Measurements from ENCODE around the gene CTIF. TPM values are rescaled to one million over a fixed set of nuclear protein-coding genes. Genes with fewer than 3 reads are reported as not detected.

CTIF gene
- total RNA-seq, 6 donors from 2014 or later: 32.1 to 62.4 (median 47.8) TPM

- ATAC-seq (ENCODE audit: low FRiP score in 2 of 2) (no peak), DNase-seq (no peak)
- H3K27ac ChIP-seq: no peak overlapping the region
- no peaks in the 10 kb centered on the region for H3K36me3 ChIP-seq
- no peak overlapping the region for H3K4me3 ChIP-seq
- WGBS, 2 donors: 97 to 98% methylated on average over 5 of the region's 5 CpGs
- H3K27me3 ChIP-seq: no peaks in the 10 kb centered on the region
- peaks cover 13 to 24% (median 17%) of the 10 kb centered on the region in 4 donors for H3K4me1 ChIP-seq
- TF ChIP-seq POLR2AphosphoS5 (IDR thresholded peaks at IDR 0.05) (no peak), EP300 (IDR thresholded peaks at IDR 0.05) (no peak), CTCF (IDR thresholded peaks at IDR 0.05) (no peak), POLR2A (IDR thresholded peaks at IDR 0.05) (no peak)
- no peaks in the 10 kb centered on the region for H3K9me3 ChIP-seq
Measured at GRCh38 chr18:48734460-48734859, 195.6 kb downstream of the CTIF start.

GRCh38 chr18:48735080-48735676 is 196.3 kb downstream of the CTIF start:
- ATAC-seq (ENCODE audit: low FRiP score in 2 of 2): no peak
- WGBS, 2 donors: 51 to 60% methylated on average over 8 of the region's 8 CpGs
- H3K36me3 ChIP-seq: no peaks in the 10 kb centered on the region
- no peak for DNase-seq
- peaks cover 13 to 24% (median 17%) of the 10 kb centered on the region in 4 donors for H3K4me1 ChIP-seq
- no peaks in the 10 kb centered on the region for H3K27me3 ChIP-seq
- no peak overlapping the region for H3K4me3 ChIP-seq
- no peak overlapping the region for H3K27ac ChIP-seq
- H3K9me3 ChIP-seq: no peaks in the 10 kb centered on the region
- TF ChIP-seq POLR2AphosphoS5 (IDR thresholded peaks at IDR 0.05) (no peak), CTCF (IDR thresholded peaks at IDR 0.05) (no peak), EP300 (IDR thresholded peaks at IDR 0.05) (no peak), POLR2A (IDR thresholded peaks at IDR 0.05) (no peak)

- Histone ChIP-seq H3K9me3 (no peaks in the 10 kb centered on the region), H3K4me1 (peaks cover 13 to 24% (median 17%) of the 10 kb centered on the region in 4 donors), H3K36me3 (no peaks in the 10 kb centered on the region), H3K27ac (no peak overlapping the region), H3K27me3 (no peaks in the 10 kb centered on the region), H3K4me3 (no peak overlapping the region)
- DNase-seq (no peak), ATAC-seq (ENCODE audit: low FRiP score in 2 of 2) (no peak)
- WGBS, 2 donors: 94 to 95% methylated on average over 8 to 14 of the region's 14 CpGs
- TF ChIP-seq EP300 (IDR thresholded peaks at IDR 0.05): no peak
- TF ChIP-seq POLR2AphosphoS5 (IDR thresholded peaks at IDR 0.05): no peak
- no peak for TF ChIP-seq POLR2A (IDR thresholded peaks at IDR 0.05)
- no peak for TF ChIP-seq CTCF (IDR thresholded peaks at IDR 0.05)
Measured at GRCh38 chr18:48735681-48736255, 196.9 kb downstream of the CTIF start.

GRCh38 chr18:48736321-48737260 is 197.8 kb downstream of the CTIF start:
- Histone ChIP-seq H3K4me3 (no peak overlapping the region), H3K36me3 (no peaks in the 10 kb centered on the region), H3K27ac (no peak overlapping the region), H3K4me1 (peaks cover 13 to 24% (median 17%) of the 10 kb centered on the region in 4 donors), H3K27me3 (no peaks in the 10 kb centered on the region), H3K9me3 (no peaks in the 10 kb centered on the region)
- ATAC-seq (ENCODE audit: low FRiP score in 2 of 2): no peak
- TF ChIP-seq EP300 (IDR thresholded peaks at IDR 0.05) (no peak), CTCF (IDR thresholded peaks at IDR 0.05) (no peak), POLR2A (IDR thresholded peaks at IDR 0.05) (no peak), POLR2AphosphoS5 (IDR thresholded peaks at IDR 0.05) (no peak)
- WGBS, 2 donors: 93 to 95% methylated on average over 11 to 13 of the region's 13 CpGs
- DNase-seq: no peak
